Measurements from ENCODE around the gene SLC17A7. TPM values are rescaled to one million over a fixed set of nuclear protein-coding genes. Genes with fewer than 3 reads are reported as not detected.

SLC17A7 gene
- total RNA-seq, 1 experiment from 2014 or later: 1.8 TPM

GRCh38 chr19:49398001-49398615, 43.2 kb downstream of the SLC17A7 start (continued):
- TF ChIP-seq RAD21 (IDR thresholded peaks at IDR 0.05; ENCODE audit: low read depth): no peak

GRCh38 chr19:49396738-49397505, 44.4 kb downstream of the SLC17A7 start:
- H3K27me3 ChIP-seq (ENCODE audit: insufficient read depth, low read length): no peaks in the 10 kb centered on the region
- CTCF ChIA-PET: no interaction called here

More at GRCh38 chr19:49396738-49397505, 44.4 kb downstream of the SLC17A7 start:
- H4K20me1 ChIP-seq (ENCODE audit: insufficient read depth): no peaks in the 10 kb centered on the region
- intact Hi-C loops (cut with micrococcal nuclease): no loop called here
- H3K36me3 ChIP-seq (ENCODE audit: control insufficient read depth in 1 of 2, insufficient read depth in 2 of 2, low read length in 2 of 2): no peaks in the 10 kb centered on the region
- H3K4me1 ChIP-seq (ENCODE audit: control insufficient read depth in 1 of 2, insufficient read depth in 2 of 2, low read length in 2 of 2): peaks cover 3 to 4% of the 10 kb centered on the region in 2 experiments; a peak in 3 of 4 replicates
- BruUV-seq (replicated peaks): no TSS peak
- no peaks in the 10 kb centered on the region for H3K9me3 ChIP-seq (ENCODE audit: control insufficient read depth in 1 of 2, insufficient read depth in 1 of 2, low read depth in 1 of 2, low read length in 2 of 2)
- no peak overlapping the region for H3K27ac ChIP-seq (ENCODE audit: low read depth, low read length)
- no peaks in the 10 kb centered on the region for H3K79me2 ChIP-seq (ENCODE audit: insufficient read depth, low read length)
- DNase-seq (ENCODE audit: low read depth, low spot score) (no peak), ATAC-seq (no peak)
- no peak overlapping the region for H3K4me2 ChIP-seq (ENCODE audit: low read length)
- H3K4me3 ChIP-seq (replicated peaks in 1 of 2; ENCODE audit: low read depth in 1 of 2, low read length in 2 of 2): no peak overlapping the region
- no peaks in the 10 kb centered on the region for H3K9me2 ChIP-seq (ENCODE audit: insufficient read depth)
- TF ChIP-seq REST (IDR thresholded peaks at IDR 0.05; ENCODE audit: low read depth) (no peak), ZFX (IDR thresholded peaks at IDR 0.05) (no peak), YY1 (IDR thresholded peaks at IDR 0.05; ENCODE audit: extremely low read depth, insufficient replicate concordance, low read depth, low read length) (no peak), SRF (IDR thresholded peaks at IDR 0.05; ENCODE audit: low read depth) (no peak), CTCF (IDR thresholded peaks at IDR 0.05 in 2 of 3, conservative IDR thresholded peaks at IDR 0.05 in 1 of 3; ENCODE audit: borderline replicate concordance in 1 of 3, insufficient read depth in 1 of 3, low read depth in 2 of 3, low read length in 2 of 3) (no peak), TCF7L2 (IDR thresholded peaks at IDR 0.05; ENCODE audit: borderline replicate concordance, extremely low read depth, insufficient read depth, insufficient read length) (no peak), JUND (IDR thresholded peaks at IDR 0.05) (no peak), MAX (IDR thresholded peaks at IDR 0.05) (no peak), SP1 (IDR thresholded peaks at IDR 0.05; ENCODE audit: low read depth) (no peak)
- H2AFZ ChIP-seq (ENCODE audit: low read depth, low read length, poor library complexity, severe bottlenecking): no peak overlapping the region
- H3K9ac ChIP-seq (ENCODE audit: low read length): no peak overlapping the region
- POLR2A ChIA-PET: interaction anchor here (0.7 kb wide), 1 partner anchor 14 kb away, joined by 3 read pairs; no protein-coding TSS in a partner anchor
- RAD21 ChIA-PET (ENCODE audit: low non-redundant PET in 1 of 2, low total read pairs in 2 of 2, uncharacterized antibody in 2 of 2, unreplicated experiment in 2 of 2): interaction anchor here (0.7 to 1.0 kb wide), 2 partner anchors 72 to 79 kb away, joined by 3 to 4 read pairs; no protein-coding TSS in a partner anchor
